Trophoblast cell (in vitro differentiated cells and primary cell): ENCODE data around the gene RNF157.
A peak's percentile ranks its signal among the peaks of the same experiment; 100 is the strongest.

ENCODE experiments used
- DNase-seq, 2 donors: peaks; one replicate each; pipeline ENCODE4 v3.0.0-alpha.2; 2016
- H2AFZ ChIP-seq: 2 replicates; pipeline ENCODE4 v1.6.1; 2013; ENCODE audit warnings: low read length, moderate library complexity, mild to moderate bottlenecking; ENCODE audit not compliant: insufficient read depth, poor library complexity
- H2AK5ac ChIP-seq: 2 replicates; pipeline ENCODE4 v1.6.1; 2013; ENCODE audit warnings: mild to moderate bottlenecking, low read length
- H2BK120ac ChIP-seq: 2 replicates; pipeline ENCODE4 v1.6.1; 2013; ENCODE audit warnings: low read length, mild to moderate bottlenecking, moderate library complexity; ENCODE audit not compliant: insufficient read depth, poor library complexity
- H2BK12ac ChIP-seq: 2 replicates; pipeline ENCODE4 v1.6.1; 2013; ENCODE audit warnings: mild to moderate bottlenecking, low read length, moderate library complexity
- H2BK5ac ChIP-seq: 2 replicates; pipeline ENCODE4 v1.6.1; 2013; ENCODE audit warnings: low read length, low read depth, moderate library complexity, mild to moderate bottlenecking; ENCODE audit not compliant: poor library complexity
- H3K14ac ChIP-seq: 2 replicates; pipeline ENCODE4 v1.6.1; 2013; ENCODE audit warnings: mild to moderate bottlenecking, low read length
- H3K18ac ChIP-seq: 2 replicates; pipeline ENCODE4 v1.6.1; 2013; ENCODE audit warnings: mild to moderate bottlenecking, low read length
- H3K23ac ChIP-seq: 2 replicates; pipeline ENCODE4 v1.6.1; 2013; ENCODE audit warnings: low read length
- H3K27ac ChIP-seq: 2 replicates; pipeline ENCODE4 v1.5.1; 2013; ENCODE audit warnings: low read depth, mild to moderate bottlenecking, inconsistent platforms, low read length, moderate library complexity
- H3K27me3 ChIP-seq: 2 replicates; pipeline ENCODE4 v1.6.1; 2013; ENCODE audit warnings: inconsistent platforms, mild to moderate bottlenecking, low read length, moderate library complexity; ENCODE audit not compliant: insufficient read depth
- H3K36me3 ChIP-seq, 2 experiments: 1 replicate in 1 of 2; 2 replicates in 1 of 2; pipeline ENCODE4 v1.6.1; 2013; ENCODE audit warnings: low read length in 2 of 2, mild to moderate bottlenecking in 2 of 2, moderate library complexity in 1 of 2; ENCODE audit not compliant: insufficient read depth in 2 of 2, control insufficient read depth in 1 of 2
- H3K4ac ChIP-seq: 2 replicates; pipeline ENCODE4 v1.6.1; 2013; ENCODE audit warnings: low read depth, mild to moderate bottlenecking, low read length, moderate library complexity
- H3K4me1 ChIP-seq, 2 experiments: 1 replicate in 1 of 2; 2 replicates in 1 of 2; pipeline ENCODE4 v1.6.1; 2013; ENCODE audit warnings: low read length in 2 of 2, mild to moderate bottlenecking in 2 of 2, moderate library complexity in 1 of 2; ENCODE audit not compliant: insufficient read depth in 2 of 2, control insufficient read depth in 1 of 2
- H3K4me2 ChIP-seq: 2 replicates; pipeline ENCODE4 v1.6.1; 2013; ENCODE audit warnings: inconsistent platforms, mild to moderate bottlenecking, low read length, moderate library complexity
- H3K4me3 ChIP-seq: 2 replicates; pipeline ENCODE4 v1.5.1; 2013; ENCODE audit warnings: mild to moderate bottlenecking, low read depth, low read length, inconsistent platforms
- H3K79me1 ChIP-seq: one replicate; pipeline ENCODE4 v1.6.1; 2013; ENCODE audit warnings: low read length
- H3K79me2 ChIP-seq: 2 replicates; pipeline ENCODE4 v1.6.1; 2013; ENCODE audit warnings: low read length, mild to moderate bottlenecking; ENCODE audit not compliant: control insufficient read depth, insufficient read depth, poor library complexity
- H3K9ac ChIP-seq: 2 replicates; pipeline ENCODE4 v1.6.1; 2013; ENCODE audit warnings: mild to moderate bottlenecking, low read length
- H3K9me3 ChIP-seq: 2 replicates; pipeline ENCODE4 v1.6.1; 2013; ENCODE audit warnings: low read depth, mild to moderate bottlenecking, control low read depth, inconsistent platforms, low read length; ENCODE audit not compliant: insufficient read depth
- H4K12ac ChIP-seq: 2 replicates; pipeline ENCODE4 v1.6.1; 2013; ENCODE audit warnings: low read depth, mild to moderate bottlenecking, low read length, moderate library complexity
- H4K8ac ChIP-seq: 2 replicates; pipeline ENCODE4 v1.6.1; 2013; ENCODE audit warnings: low read depth, mild to moderate bottlenecking, low read length, moderate library complexity
- H4K91ac ChIP-seq: one replicate; pipeline ENCODE4 v1.6.1; 2013; ENCODE audit warnings: low read depth, mild to moderate bottlenecking, low read length, moderate library complexity
- WGBS: extraction: QIAGEN DNeasy Blood & Tissue Kit; methylation state at CpG from one replicate; pipeline ENCODE4 v1.1.7; 2013; ENCODE audit warnings: missing lambda C conversion rate; ENCODE audit not compliant: insufficient read length, insufficient coverage; ENCODE audit errors: extremely low coverage; 5-methylcytosine and 5-hydroxymethylcytosine counted together

The RNF157 gene

DNA sequence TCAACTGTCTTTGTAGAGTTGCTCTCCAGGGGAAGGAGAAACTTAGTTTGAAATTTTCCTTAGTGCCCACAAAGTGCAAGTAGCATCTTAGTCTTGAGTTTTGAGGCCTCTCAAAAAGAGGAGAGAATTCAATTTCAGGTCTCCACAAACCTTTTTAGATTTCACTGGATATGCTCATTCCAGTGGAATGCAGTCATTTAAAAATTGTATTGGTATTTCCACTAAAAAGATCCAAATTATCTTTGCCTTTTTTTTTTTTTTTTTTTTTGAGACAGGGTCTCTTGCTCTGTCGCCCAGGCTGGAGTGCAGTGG, 92.3 kb downstream of the RNF157 start:
- Histone ChIP-seq H3K9ac (no peak overlapping the region), H3K36me3 (no peaks in the 10 kb centered on the region), H4K8ac (no peak overlapping the region), H3K14ac (no peak overlapping the region), H3K4ac (no peak overlapping the region), H2BK5ac (no peak overlapping the region), H3K27me3 (no peaks in the 10 kb centered on the region), H2BK120ac (no peak overlapping the region), H3K23ac (no peak overlapping the region), H3K27ac (no peak overlapping the region), H3K4me2 (no peak overlapping the region), H2AK5ac (no peak overlapping the region), H3K4me1 (no peaks in the 10 kb centered on the region), H3K4me3 (no peak overlapping the region), H4K91ac (no peak overlapping the region), H2BK12ac (no peak overlapping the region), H3K9me3 (no peaks in the 10 kb centered on the region), H3K79me2 (no peaks in the 10 kb centered on the region), H4K12ac (no peak overlapping the region), H3K79me1 (no peaks in the 10 kb centered on the region), H2AFZ (no peak overlapping the region), H3K18ac (no peak overlapping the region)
- DNase-seq: no peak
- no CpG with 5 or more reads among the region's 1 CpG for WGBS

DNA sequence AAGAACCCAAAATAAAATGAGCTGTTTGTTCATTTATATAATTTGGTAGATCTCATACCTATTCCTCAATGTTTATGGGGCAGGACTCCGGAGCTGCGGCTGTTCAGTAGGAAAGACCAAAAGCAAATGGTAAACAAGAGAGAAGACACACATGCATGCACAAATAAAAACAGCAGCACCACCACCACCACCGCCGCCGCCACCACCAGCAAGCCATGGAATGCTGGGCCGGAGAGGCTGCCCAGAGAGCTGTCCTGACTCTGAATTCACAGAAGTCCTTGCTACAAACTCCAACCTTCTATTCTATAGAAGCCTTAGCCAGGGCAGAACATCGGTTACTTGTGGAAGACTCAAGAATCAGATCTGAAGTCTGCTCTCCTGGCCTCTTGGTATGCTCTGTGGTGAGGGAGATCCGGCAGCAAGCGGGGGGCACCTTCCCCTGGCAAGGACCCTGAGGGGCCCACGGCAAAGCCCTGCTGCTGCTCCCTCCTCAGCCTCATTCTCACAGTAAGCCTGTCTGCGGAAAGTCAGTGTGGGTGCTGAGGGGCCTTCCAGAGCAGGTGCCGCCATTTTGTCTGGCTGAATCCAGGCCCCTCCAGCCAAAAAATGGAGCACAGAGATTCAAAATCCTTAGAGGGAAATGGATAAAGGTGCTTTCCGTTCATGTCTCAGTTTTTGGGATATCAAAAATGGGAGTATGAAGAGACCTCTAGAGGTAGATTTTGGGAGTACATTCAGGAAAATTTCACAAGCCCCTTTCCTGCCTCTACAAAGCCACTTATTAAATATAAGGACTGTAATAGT, 92.9 kb downstream of the RNF157 start:
- no peaks in the 10 kb centered on the region for H3K9me3 ChIP-seq
- no peak overlapping the region for H3K23ac ChIP-seq
- no peak overlapping the region for H3K4ac ChIP-seq
- no peak overlapping the region for H3K14ac ChIP-seq
- peaks cover 3% of the 10 kb centered on the region for H3K27me3 ChIP-seq
- H2AFZ ChIP-seq: no peak overlapping the region
- no CpG with 5 or more reads among the region's 13 CpGs for WGBS
- H2BK120ac ChIP-seq: no peak overlapping the region
- no peak overlapping the region for H2BK12ac ChIP-seq
- H3K4me1 ChIP-seq: no peaks in the 10 kb centered on the region
- H3K79me2 ChIP-seq: no peaks in the 10 kb centered on the region
- H3K4me3 ChIP-seq: no peak overlapping the region
- no peak overlapping the region for H4K12ac ChIP-seq
- no peak overlapping the region for H3K4me2 ChIP-seq
- H3K27ac ChIP-seq: no peak overlapping the region
- H3K18ac ChIP-seq: no peak overlapping the region
- no peak overlapping the region for H4K8ac ChIP-seq
- no peak overlapping the region for H2BK5ac ChIP-seq
- no peak overlapping the region for H2AK5ac ChIP-seq
- H3K9ac ChIP-seq: no peak overlapping the region
- no peak overlapping the region for H4K91ac ChIP-seq
- H3K36me3 ChIP-seq: no peaks in the 10 kb centered on the region
- DNase-seq: peak in 1 of 2 donors; percentile 54
- no peaks in the 10 kb centered on the region for H3K79me1 ChIP-seq

DNA sequence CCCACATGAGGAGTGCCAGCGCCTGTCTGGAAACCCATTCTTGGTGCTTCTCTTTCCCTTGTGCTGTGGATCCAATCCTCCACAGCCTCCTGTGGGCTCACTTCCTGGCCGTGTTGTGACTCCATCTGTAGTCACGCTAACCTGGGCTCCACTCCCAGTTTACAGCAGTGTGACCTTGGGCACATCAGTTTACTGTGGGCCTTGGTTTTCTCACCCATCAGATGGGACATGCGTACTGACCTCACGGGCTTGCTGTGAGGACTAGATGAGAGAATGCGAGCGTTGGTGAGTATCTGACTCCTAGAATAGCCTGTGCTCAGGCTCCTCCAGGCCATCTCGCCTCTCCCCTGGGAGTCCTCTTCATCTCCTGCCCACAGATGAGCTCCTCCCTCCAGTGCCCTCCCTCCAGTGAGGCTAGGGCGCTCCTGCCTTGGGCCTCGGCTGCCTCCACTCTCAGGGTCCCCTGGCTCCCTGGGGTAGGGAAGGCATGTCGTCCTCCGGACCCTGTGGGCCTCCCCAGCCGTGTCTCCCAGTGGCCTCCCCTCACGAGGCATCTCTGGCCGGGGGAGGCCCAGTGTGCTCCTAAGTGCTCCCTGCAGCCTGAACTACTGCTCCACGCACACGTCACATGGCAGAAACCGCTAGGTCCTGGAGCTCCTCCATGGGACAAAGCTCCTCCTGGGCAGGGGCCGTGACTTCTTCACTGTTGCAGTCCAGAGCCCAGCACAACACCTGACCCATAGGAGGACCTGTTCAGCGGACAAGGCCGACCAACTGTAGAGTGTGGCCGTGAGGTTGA, 94.0 kb downstream of the RNF157 start:
- H3K27ac ChIP-seq: no peak overlapping the region
- H3K4me3 ChIP-seq: no peak overlapping the region
- no peak overlapping the region for H4K8ac ChIP-seq
- no peaks in the 10 kb centered on the region for H3K9me3 ChIP-seq
- H4K91ac ChIP-seq: no peak overlapping the region
- H2BK120ac ChIP-seq: no peak overlapping the region
- no peak overlapping the region for H3K4me2 ChIP-seq
- H3K18ac ChIP-seq: no peak overlapping the region
- peaks cover 5% of the 10 kb centered on the region in 2 experiments for H3K4me1 ChIP-seq
- WGBS: no CpG with 5 or more reads among the region's 22 CpGs
- H3K23ac ChIP-seq: no peak overlapping the region
- DNase-seq: no peak
- H3K79me2 ChIP-seq: no peaks in the 10 kb centered on the region
- no peak overlapping the region for H3K9ac ChIP-seq
- H3K36me3 ChIP-seq: no peaks in the 10 kb centered on the region
- H3K79me1 ChIP-seq: no peaks in the 10 kb centered on the region
- H2BK5ac ChIP-seq: no peak overlapping the region
- H2AFZ ChIP-seq: no peak overlapping the region
- no peak overlapping the region for H3K4ac ChIP-seq
- no peak overlapping the region for H2AK5ac ChIP-seq
- H3K14ac ChIP-seq: no peak overlapping the region
- H4K12ac ChIP-seq: no peak overlapping the region
- H3K27me3 ChIP-seq: peaks cover 9% of the 10 kb centered on the region
- H2BK12ac ChIP-seq: no peak overlapping the region

DNA sequence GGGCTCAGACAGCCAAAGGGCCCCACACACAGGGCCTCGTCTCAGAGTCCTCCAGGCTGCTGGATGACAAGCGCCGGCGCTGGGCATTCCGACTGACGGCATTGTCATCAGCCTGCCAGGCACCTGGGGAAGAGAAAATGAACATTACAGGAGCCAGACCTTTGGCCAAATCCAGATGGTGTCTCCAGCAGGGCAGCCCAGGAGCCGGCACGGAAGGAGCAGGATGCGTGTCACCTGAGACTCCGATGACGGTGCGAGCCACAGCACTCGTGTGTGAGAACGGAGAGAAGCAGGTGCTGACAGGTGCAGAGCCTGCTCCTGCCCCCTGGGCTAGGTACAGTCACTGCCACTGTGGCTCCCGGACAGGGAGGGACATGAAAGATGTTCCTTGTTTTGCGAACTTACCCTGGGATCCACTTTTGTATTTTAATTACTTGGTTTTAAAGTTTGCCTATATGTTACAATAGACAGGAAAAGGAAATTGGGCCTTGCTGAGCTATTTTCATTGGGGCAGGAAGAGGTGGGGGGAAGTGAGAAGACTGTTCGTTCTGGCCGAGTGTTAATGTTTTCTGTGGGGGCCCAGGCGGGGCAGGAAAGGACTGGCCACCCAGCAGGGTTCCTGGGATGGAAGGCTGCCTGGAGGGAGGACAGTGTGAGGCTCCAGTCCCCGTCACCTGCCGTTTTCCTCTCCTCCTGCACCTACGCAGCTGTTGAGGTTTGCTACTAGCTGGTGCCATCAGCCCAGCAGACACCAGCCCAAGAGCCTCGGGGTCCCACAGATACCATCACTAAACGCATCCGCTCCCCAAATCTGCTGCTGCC, 94.9 kb downstream of the RNF157 start:
- Histone ChIP-seq H4K91ac (no peak overlapping the region), H3K27me3 (peaks cover 14% of the 10 kb centered on the region), H3K79me2 (no peaks in the 10 kb centered on the region), H3K4me2 (no peak overlapping the region), H2BK12ac (no peak overlapping the region), H2BK120ac (no peak overlapping the region), H3K4me1 (peaks cover 5 to 8% of the 10 kb centered on the region in 2 experiments), H3K18ac (no peak overlapping the region), H3K79me1 (no peaks in the 10 kb centered on the region), H2AFZ (no peak overlapping the region), H2BK5ac (no peak overlapping the region), H3K27ac (no peak overlapping the region), H3K9ac (no peak overlapping the region), H3K36me3 (no peaks in the 10 kb centered on the region), H3K14ac (no peak overlapping the region), H3K4me3 (no peak overlapping the region), H4K12ac (no peak overlapping the region), H3K9me3 (peaks cover 2% of the 10 kb centered on the region), H3K23ac (no peak overlapping the region), H2AK5ac (no peak overlapping the region), H3K4ac (no peak overlapping the region), H4K8ac (no peak overlapping the region)
- no peak for DNase-seq
- no CpG with 5 or more reads among the region's 25 CpGs for WGBS
